H1 (cell line): Measurements from ENCODE around the gene PPP2R2B. TPM values are rescaled to one million over a fixed set of nuclear protein-coding genes. Genes with fewer than 3 reads are reported as not detected.

Experiments
- CTCF ChIA-PET: fragments of 300-600 bp; sonication (Branson Sonifier 250); formaldehyde crosslinking; loops from one replicate; lab custom pipeline; 2021; ENCODE audit not compliant: partially characterized antibody; lab: Charles Lee
- POLR2A ChIA-PET: fragments of 300-600 bp; sonication (Branson Sonifier 250); formaldehyde crosslinking; loops from one replicate; lab custom pipeline; 2021; ENCODE audit warnings: inconsistent platforms; ENCODE audit not compliant: partially characterized antibody; lab: Charles Lee
- DNase-seq, 2 experiments: peaks; one replicate each; pipeline versions ENCODE4 v3.0.0 to v3.0.0-alpha.2; 2010 to 2022; ENCODE audit warnings: low spot score in 2 of 2, low read depth in 1 of 2, mixed read lengths in 1 of 2
- FAIRE-seq: peaks from 2 replicates; lab custom pipeline; 2011; peaks lifted over from hg19 to GRCh38; lab: Jason Lieb, UNC
- H2AFZ ChIP-seq: 2 replicates; pipeline ENCODE4 v1.8.1; 2012; ENCODE audit warnings: low read length, inconsistent platforms
- H2AK5ac ChIP-seq: 2 replicates; pipeline ENCODE4 v1.6.1; 2013; ENCODE audit warnings: low read depth, low read length
- H2BK120ac ChIP-seq: replicated peaks from 2 replicates; pipeline ENCODE3; 2013; ENCODE audit warnings: low read depth, low read length, inconsistent platforms
- H2BK12ac ChIP-seq: 2 replicates; pipeline ENCODE4 v1.6.1; 2013; ENCODE audit warnings: low read depth, low read length
- H2BK15ac ChIP-seq: 2 replicates; pipeline ENCODE4 v1.6.1; 2013; ENCODE audit warnings: low read length
- H2BK20ac ChIP-seq: 2 replicates; pipeline ENCODE4 v1.6.1; 2013; ENCODE audit warnings: low read length
- H2BK5ac ChIP-seq: 2 replicates; pipeline ENCODE4 v1.6.1; 2013; ENCODE audit warnings: low read depth, low read length
- H3K14ac ChIP-seq: 2 replicates; pipeline ENCODE4 v1.6.1; 2013; ENCODE audit warnings: inconsistent platforms; ENCODE audit not compliant: insufficient read length
- H3K18ac ChIP-seq: 2 replicates; pipeline ENCODE4 v1.6.1; 2013; ENCODE audit warnings: low read length; ENCODE audit errors: extremely low read depth
- H3K23ac ChIP-seq: 2 replicates; pipeline ENCODE4 v1.6.1; 2013; ENCODE audit warnings: inconsistent platforms; ENCODE audit not compliant: insufficient read length
- H3K23me2 ChIP-seq: 2 replicates; pipeline ENCODE4 v1.6.1; 2013; ENCODE audit warnings: low read depth, low read length
- H3K27ac ChIP-seq: 2 replicates; pipeline ENCODE4 v1.6.1; 2011; ENCODE audit warnings: low read depth, low read length, inconsistent platforms
- H3K27me3 ChIP-seq, 4 experiments: replicated peaks in 1 of 4; 1 replicate in 1 of 4; 2 replicates in 3 of 4; pipeline versions ENCODE4 v1.6.1 to v1.8.1; 2011 to 2013; ENCODE audit warnings: low read length in 3 of 4, mild to moderate bottlenecking in 3 of 4, inconsistent platforms in 2 of 4, mixed read lengths in 2 of 4, moderate library complexity in 1 of 4; ENCODE audit not compliant: control insufficient read depth in 3 of 4, insufficient read depth in 3 of 4; ENCODE audit errors: extremely low read depth in 1 of 4
- H3K36me3 ChIP-seq, 4 experiments: 2 replicates each; pipeline versions ENCODE4 v1.6.1 to v1.8.1; 2011 to 2013; ENCODE audit warnings: mild to moderate bottlenecking in 4 of 4, low read length in 3 of 4, moderate library complexity in 2 of 4, control low read depth in 1 of 4, inconsistent platforms in 1 of 4; ENCODE audit not compliant: insufficient read depth in 4 of 4, control insufficient read depth in 2 of 4
- H3K4ac ChIP-seq: replicated peaks from 2 replicates; pipeline ENCODE3; 2013; ENCODE audit warnings: low read length, low read depth, mixed read lengths, inconsistent platforms; ENCODE audit not compliant: insufficient read length
- H3K4me1 ChIP-seq, 4 experiments: replicated peaks in 1 of 4; 1 replicate in 1 of 4; 2 replicates in 3 of 4; pipeline versions ENCODE4 v1.6.1 to v1.8.1; 2011 to 2013; ENCODE audit warnings: low read length in 3 of 4, inconsistent platforms in 2 of 4, mixed read lengths in 1 of 4; ENCODE audit not compliant: insufficient read depth in 4 of 4, control insufficient read depth in 3 of 4
- H3K4me2 ChIP-seq, 2 experiments: 2 replicates each; pipeline versions ENCODE4 v1.6.1 to v1.8.1; 2011 to 2013; ENCODE audit warnings: low read depth in 2 of 2, low read length in 2 of 2, control low read depth in 1 of 2, inconsistent platforms in 1 of 2, mild to moderate bottlenecking in 1 of 2; ENCODE audit not compliant: insufficient read depth in 1 of 2
- H3K4me3 ChIP-seq, 4 experiments: fragments of 200-600, 300-600 bp in 1 of 4; sonication (generic), shearing (Covaris generic), sonication (Bioruptor Twin) in 1 of 4; 2 replicates each; pipeline versions ENCODE4 v1.5.1 to v1.8.1; 2011 to 2016; ENCODE audit warnings: low read length in 4 of 4, low read depth in 3 of 4, control low read depth in 2 of 4, inconsistent platforms in 2 of 4, mild to moderate bottlenecking in 2 of 4, mixed read lengths in 1 of 4, moderate library complexity in 1 of 4; ENCODE audit not compliant: insufficient read depth in 2 of 4; ENCODE audit errors: extremely low read depth in 1 of 4
- H3K56ac ChIP-seq: replicated peaks from 2 replicates; pipeline ENCODE3; 2013; ENCODE audit warnings: low read depth, mild to moderate bottlenecking, mixed read lengths, low read length, inconsistent platforms; ENCODE audit not compliant: insufficient read length
- H3K79me1 ChIP-seq: 2 replicates; pipeline ENCODE4 v1.6.1; 2013; ENCODE audit warnings: low read depth, low read length, control low read depth
- H3K79me2 ChIP-seq, 2 experiments: 2 replicates each; pipeline versions ENCODE4 v1.6.1 to v1.8.1; 2012 to 2013; ENCODE audit warnings: low read length in 2 of 2, mild to moderate bottlenecking in 2 of 2, inconsistent platforms in 1 of 2; ENCODE audit not compliant: insufficient read depth in 2 of 2, control insufficient read depth in 1 of 2
- H3K9ac ChIP-seq, 4 experiments: replicated peaks in 1 of 4; 1 replicate in 1 of 4; 2 replicates in 3 of 4; pipeline versions ENCODE4 v1.6.1 to v1.8.1; 2011 to 2013; ENCODE audit warnings: low read depth in 3 of 4, low read length in 3 of 4, control low read depth in 2 of 4, mild to moderate bottlenecking in 2 of 4, moderate library complexity in 2 of 4, inconsistent platforms in 1 of 4; ENCODE audit errors: extremely low read depth in 1 of 4
- H3K9me3 ChIP-seq, 2 experiments: 2 replicates each; pipeline versions ENCODE4 v1.6.1 to v1.8.1; 2012 to 2013; ENCODE audit warnings: mild to moderate bottlenecking in 2 of 2, moderate library complexity in 2 of 2, control low read depth in 1 of 2, inconsistent platforms in 1 of 2, low read depth in 1 of 2, low read length in 1 of 2, mixed read lengths in 1 of 2; ENCODE audit not compliant: insufficient read depth in 2 of 2
- H4K20me1 ChIP-seq, 2 experiments: replicated peaks in 1 of 2; 2 replicates each; pipeline versions ENCODE3 to v1.8.1; 2011 to 2013; ENCODE audit warnings: inconsistent platforms in 2 of 2, low read length in 2 of 2, mild to moderate bottlenecking in 1 of 2; ENCODE audit not compliant: insufficient read depth in 2 of 2, control insufficient read depth in 1 of 2
- H4K5ac ChIP-seq: 2 replicates; pipeline ENCODE4 v1.6.1; 2013; ENCODE audit warnings: low read length, low read depth, mixed read lengths, inconsistent platforms; ENCODE audit not compliant: insufficient read length
- H4K8ac ChIP-seq: 2 replicates; pipeline ENCODE4 v1.8.0; 2013; ENCODE audit warnings: mild to moderate bottlenecking, moderate library complexity, low read length, inconsistent platforms; ENCODE audit not compliant: insufficient read depth; ENCODE audit errors: extremely low read depth
- H4K91ac ChIP-seq: replicated peaks from 2 replicates; pipeline ENCODE3; 2013; ENCODE audit warnings: low read length, mixed read lengths, inconsistent platforms; ENCODE audit not compliant: insufficient read length
- SP2 ChIP-seq: IDR thresholded peaks from 2 replicates; pipeline ENCODE4 v1.6.1; 2012; ENCODE audit warnings: mild to moderate bottlenecking, low read length, inconsistent platforms
- TEAD4 ChIP-seq: IDR thresholded peaks from 2 replicates; pipeline ENCODE4 v1.6.1; 2012; ENCODE audit warnings: low read depth, low read length, inconsistent platforms, mixed read lengths
- WGBS, 2 experiments: shearing (Covaris generic) in 1 of 2; methylation state at CpG; one replicate each; pipeline versions ENCODE4 v1.1.6 to v1.1.7; 2013 to 2015; ENCODE audit warnings: low lambda C conversion rate in 2 of 2, mixed read lengths in 2 of 2, inconsistent platforms in 1 of 2, low coverage in 1 of 2, missing lambda C conversion rate in 1 of 2; ENCODE audit not compliant: insufficient replicate concordance in 2 of 2, insufficient coverage in 1 of 2, insufficient read length in 1 of 2; ENCODE audit errors: extremely low coverage in 1 of 2, missing lambda C conversion rate in 1 of 2; 5-methylcytosine and 5-hydroxymethylcytosine counted together
- polyA plus RNA-seq, 7 experiments: library from polyadenylated mRNA; depleted of rRNA in 3 of 7; stranded (reverse) in 5 of 7; unstranded in 2 of 7; fragments of >200 nt in 5 of 7; fragments of 200-250 nt in 2 of 7; gene quantifications; 1 replicate in 5 of 7; 2 replicates in 1 of 7; 4 replicates in 1 of 7; pipeline versions ENCODE4 v1.2.1 to v1.2.3, GENCODE V29; 2011 to 2013; ENCODE audit warnings: missing spikeins in 2 of 7, mixed read lengths in 2 of 7
- total RNA-seq: library from RNA; stranded (reverse); fragmentation: NEBNext Ultra II Directional; extraction: Animal tissue kit (Norgen Biotek cat#: 25700); gene quantifications from 2 replicates; pipeline ENCODE4 v1.2.1, GENCODE V29; 2021

Gene PPP2R2B
- total and polyA plus RNA-seq, 2 of the 8 experiments (the other 6 are each of a cell fraction or from before 2014, with no cell fraction given) = 21.1 to 37.1 TPM

- Histone ChIP-seq H3K18ac (no peak overlapping the region), H3K4ac (no peak overlapping the region), H3K27me3 (no peaks in the 10 kb centered on the region), H2BK20ac (no peak overlapping the region), H3K14ac (no peak overlapping the region), H3K79me1 (no peaks in the 10 kb centered on the region), H2BK120ac (no peak overlapping the region), H2BK5ac (no peak overlapping the region), H3K4me1 (peaks cover 0 to 7% (median 0%) of the 10 kb centered on the region in 4 experiments; a peak in 2 of 7 replicates), H3K36me3 (no peaks in the 10 kb centered on the region), H2AK5ac (no peak overlapping the region), H4K5ac (no peak overlapping the region), H2BK12ac (no peak overlapping the region), H4K20me1 (no peaks in the 10 kb centered on the region)
- 78% methylated on average over 3 of the region's 3 CpGs; no CpG with 5 or more reads in 1 of the 2 experiments for WGBS, 2 experiments
- CTCF ChIA-PET = interaction anchor here (0.6 kb wide), 1 partner anchor 98 kb away, joined by 3 read pairs; no protein-coding TSS in a partner anchor
- POLR2A ChIA-PET = no interaction called here
- FAIRE-seq = no peak
- TF ChIP-seq SP2 (no peak), TEAD4 (0 out of 2 replicates have a peak, but pooled peaks have one; percentile 42)
- TF ChIP-seq, all 59 proteins: peak for 1
- Histone ChIP-seq H3K4me2 (no peak overlapping the region), H2BK15ac (no peak overlapping the region), H3K4me3 (no peak overlapping the region), H4K91ac (no peak overlapping the region), H3K23ac (no peak overlapping the region), H3K9me3 (no peaks in the 10 kb centered on the region; a peak in 1 of 4 replicates), H3K56ac (no peak overlapping the region), H3K23me2 (no peaks in the 10 kb centered on the region), H4K8ac (no peak overlapping the region), H3K79me2 (no peaks in the 10 kb centered on the region), H3K9ac (no peak overlapping the region), H2AFZ (no peak overlapping the region), H3K27ac (no peak overlapping the region)
- DNase-seq = no peak
Measured at GRCh38 chr5:146772881-146773466, 105.6 kb downstream of the PPP2R2B start.
